Neural progenitor cell (in vitro differentiated cells): ENCODE measurements around the gene PDF.

Experiments used
- CTCF ChIP-seq: fragments of 200-600 bp; sonication (generic); IDR thresholded peaks from 2 replicates; pipeline ENCODE4 v1.5.1; 2017; ENCODE audit warnings: antibody characterized with exemption, mild to moderate bottlenecking
- EZH2 ChIP-seq: fragments of 200-600 bp; sonication (generic); IDR thresholded peaks from 2 replicates; pipeline ENCODE4 v1.6.1; 2017; ENCODE audit warnings: antibody characterized with exemption, mild to moderate bottlenecking, moderate library complexity

GRCh38 chr16:69329369-69330285 lies 761 bp downstream of the PDF start:
- TF ChIP-seq CTCF: no peak
- TF ChIP-seq EZH2: peak; percentile 24
